IMR-90 (cell line): ENCODE results near the gene PDCD1. TPM values are rescaled to one million over a fixed set of nuclear protein-coding genes. Genes with fewer than 3 reads are reported as not detected.

Source experiments
- ATAC-seq: fragments of 200-7000 bp; cut with Tn5 transposase; 2 replicates; pipeline ENCODE4 v1.9.1; 2020; ENCODE audit warnings: low read depth, mild to moderate bottlenecking, moderate library complexity
- BruUV-seq: library from RNA; stranded (reverse); fragments of 400-500 nt; replicated peaks from 2 replicates; lab custom pipeline; 2021; lab: Mats Ljungman, UMichigan
- CTCF ChIA-PET: fragments of 300-600 bp; formaldehyde crosslinking; extraction: SDS; loops from one replicate; lab custom pipeline; 2021; ENCODE audit warnings: antibody characterized with exemption; lab: Yijun Ruan, JAX
- POLR2A ChIA-PET: fragments of 300-600 bp; sonication (Branson Sonifier 250); formaldehyde crosslinking; loops from one replicate; lab custom pipeline; 2022; ENCODE audit warnings: antibody characterized with exemption; ENCODE audit not compliant: unreplicated experiment; lab: Charles Lee
- DNase-seq: peaks from one replicate; pipeline ENCODE4 v3.0.0; 2013
- H2AFZ ChIP-seq: replicated peaks from 2 replicates; pipeline ENCODE3; 2013; ENCODE audit warnings: low read length, mild to moderate bottlenecking; ENCODE audit not compliant: poor library complexity
- H2AK5ac ChIP-seq: 2 replicates; pipeline ENCODE4 v1.6.1; 2013; ENCODE audit warnings: low read depth, low read length, inconsistent platforms
- H2AK9ac ChIP-seq: replicated peaks from 2 replicates; pipeline ENCODE3; 2013; ENCODE audit warnings: mild to moderate bottlenecking, low read depth, low read length, moderate library complexity; ENCODE audit not compliant: poor library complexity
- H2BK120ac ChIP-seq: 2 replicates; pipeline ENCODE4 v1.6.1; 2013; ENCODE audit warnings: low read depth, low read length, inconsistent platforms
- H2BK15ac ChIP-seq: 3 replicates; pipeline ENCODE4 v1.6.1; 2013; ENCODE audit warnings: low read depth, low read length, inconsistent platforms
- H2BK20ac ChIP-seq: 2 replicates; pipeline ENCODE4 v1.6.1; 2013; ENCODE audit warnings: low read depth, mild to moderate bottlenecking, inconsistent platforms, low read length, moderate library complexity
- H2BK5ac ChIP-seq: 2 replicates; pipeline ENCODE4 v1.6.1; 2013; ENCODE audit warnings: mild to moderate bottlenecking, low read depth, low read length, inconsistent platforms; ENCODE audit not compliant: poor library complexity, severe bottlenecking
- H3K14ac ChIP-seq: replicated peaks from 2 replicates; pipeline ENCODE4 v1.6.1; 2013; ENCODE audit warnings: low read depth, low read length, inconsistent platforms
- H3K18ac ChIP-seq: 2 replicates; pipeline ENCODE4 v1.6.1; 2013; ENCODE audit warnings: low read depth, low read length, control low read depth
- H3K23ac ChIP-seq: 2 replicates; pipeline ENCODE4 v1.6.1; 2013; ENCODE audit warnings: low read depth, low read length, inconsistent platforms
- H3K27ac ChIP-seq: 2 replicates; pipeline ENCODE4 v1.5.1; 2013; ENCODE audit warnings: mild to moderate bottlenecking, control low read depth, low read length; ENCODE audit not compliant: insufficient read depth
- H3K27me3 ChIP-seq: 2 replicates; pipeline ENCODE4 v1.6.1; 2013; ENCODE audit warnings: low read length; ENCODE audit not compliant: control insufficient read depth, insufficient read depth
- H3K36me3 ChIP-seq: 2 replicates; pipeline ENCODE4 v1.6.1; 2013; ENCODE audit warnings: low read length, mixed read lengths; ENCODE audit not compliant: control insufficient read depth, insufficient read depth
- H3K4ac ChIP-seq: 2 replicates; pipeline ENCODE4 v1.6.1; 2013; ENCODE audit warnings: low read depth, low read length, inconsistent platforms
- H3K4me1 ChIP-seq: 2 replicates; pipeline ENCODE4 v1.6.1; 2013; ENCODE audit warnings: low read length, mixed read lengths; ENCODE audit not compliant: control insufficient read depth, insufficient read depth
- H3K4me2 ChIP-seq: 2 replicates; pipeline ENCODE4 v1.6.1; 2013; ENCODE audit warnings: low read depth, mild to moderate bottlenecking, control low read depth, low read length, moderate library complexity
- H3K4me3 ChIP-seq: 2 replicates; pipeline ENCODE4 v1.5.1; 2013; ENCODE audit warnings: low read depth, mild to moderate bottlenecking, control low read depth, low read length, moderate library complexity; ENCODE audit not compliant: insufficient read depth
- H3K56ac ChIP-seq: 2 replicates; pipeline ENCODE4 v1.6.1; 2013; ENCODE audit warnings: low read length, inconsistent platforms; ENCODE audit not compliant: insufficient read depth; ENCODE audit errors: extremely low read depth
- H3K79me1 ChIP-seq, 2 experiments: 2 replicates each; pipeline ENCODE4 v1.6.1; 2013; ENCODE audit warnings: low read length in 2 of 2, inconsistent platforms in 1 of 2, low read depth in 1 of 2
- H3K9ac ChIP-seq: 2 replicates; pipeline ENCODE4 v1.6.1; 2013; ENCODE audit warnings: low read depth, low read length, control low read depth
- H3K9me1 ChIP-seq: 2 replicates; pipeline ENCODE4 v1.6.1; 2013; ENCODE audit warnings: low read length, inconsistent platforms; ENCODE audit not compliant: insufficient read depth
- H3K9me3 ChIP-seq: 2 replicates; pipeline ENCODE4 v1.6.1; 2013; ENCODE audit warnings: low read length; ENCODE audit not compliant: control insufficient read depth, insufficient read depth
- H4K20me1 ChIP-seq: 2 replicates; pipeline ENCODE4 v1.6.1; 2013; ENCODE audit warnings: low read length, inconsistent platforms; ENCODE audit not compliant: insufficient read depth
- H4K5ac ChIP-seq: 2 replicates; pipeline ENCODE4 v1.6.1; 2013; ENCODE audit warnings: mild to moderate bottlenecking, low read depth, low read length, control low read depth
- H4K8ac ChIP-seq, 2 experiments: 2 replicates each; pipeline ENCODE4 v1.6.1; 2013; ENCODE audit warnings: low read depth in 2 of 2, low read length in 2 of 2, control low read depth in 1 of 2, inconsistent platforms in 1 of 2
- H4K91ac ChIP-seq: 2 replicates; pipeline ENCODE4 v1.6.1; 2013; ENCODE audit warnings: low read depth, low read length, inconsistent platforms; ENCODE audit not compliant: insufficient read depth
- MXI1 ChIP-seq: IDR thresholded peaks from 2 replicates; pipeline ENCODE4 v1.6.1; 2012; ENCODE audit warnings: low read depth, mild to moderate bottlenecking, low read length, moderate library complexity, borderline replicate concordance
- WGBS, 2 experiments: methylation state at CpG; one replicate each; pipeline versions ENCODE4 v1.1.5 to v1.1.7; 2013; ENCODE audit warnings: missing lambda C conversion rate in 2 of 2; ENCODE audit not compliant: insufficient read length in 1 of 2; ENCODE audit errors: extremely low coverage in 2 of 2; 5-methylcytosine and 5-hydroxymethylcytosine counted together
- dilution Hi-C: fragments of 300-500 bp; cut with HindIII; formaldehyde crosslinking; loops from one replicate; pipeline ENCODE4 v1.14.3; 2018; ENCODE audit warnings: low sequenced_read_pairs; ENCODE audit not compliant: unreplicated experiment
- in situ Hi-C: fragments of 300-500 bp; cut with MboI; formaldehyde crosslinking; loops from 3 replicates; pipeline ENCODE4 v1.14.3; 2019; ENCODE audit warnings: low sequenced_read_pairs, inconsistent platforms, mixed read lengths
- intact Hi-C: fragments of 100-400 bp; cut with micrococcal nuclease; formaldehyde crosslinking; loops from 2 replicates; pipeline ENCODE4 v1.10.0; 2022
- polyA plus RNA-seq, 3 experiments: library from polyadenylated mRNA; depleted of rRNA; stranded (reverse); fragments of >200 nt; gene quantifications; 2 replicates each; pipeline ENCODE4 v1.2.3, GENCODE V29; 2012; ENCODE audit warnings: low replicate concordance in 1 of 3
- total RNA-seq: library from RNA; depleted of rRNA; stranded (reverse); fragments of >200 nt; gene quantifications from 2 replicates; pipeline ENCODE4 v1.2.3, GENCODE V29; 2012
- TF ChIP-seq, protein P1 (sequence below): fragments of 150-350 bp; IDR thresholded peaks from 2 replicates; pipeline ENCODE4 v1.6.1; 2016; ENCODE audit warnings: low read depth, mild to moderate bottlenecking, low read length, moderate library complexity, borderline replicate concordance
- TF ChIP-seq, protein P2 (sequence below): conservative IDR thresholded peaks from 2 replicates; pipeline ENCODE4 v1.5.1; 2012; ENCODE audit warnings: mild to moderate bottlenecking, low read depth, low read length, improper control_type of control experiment

Gene PDCD1
- total and polyA plus RNA-seq, 2 of the 4 experiments (the other 2 are of a cell fraction), result not detected

DNA sequence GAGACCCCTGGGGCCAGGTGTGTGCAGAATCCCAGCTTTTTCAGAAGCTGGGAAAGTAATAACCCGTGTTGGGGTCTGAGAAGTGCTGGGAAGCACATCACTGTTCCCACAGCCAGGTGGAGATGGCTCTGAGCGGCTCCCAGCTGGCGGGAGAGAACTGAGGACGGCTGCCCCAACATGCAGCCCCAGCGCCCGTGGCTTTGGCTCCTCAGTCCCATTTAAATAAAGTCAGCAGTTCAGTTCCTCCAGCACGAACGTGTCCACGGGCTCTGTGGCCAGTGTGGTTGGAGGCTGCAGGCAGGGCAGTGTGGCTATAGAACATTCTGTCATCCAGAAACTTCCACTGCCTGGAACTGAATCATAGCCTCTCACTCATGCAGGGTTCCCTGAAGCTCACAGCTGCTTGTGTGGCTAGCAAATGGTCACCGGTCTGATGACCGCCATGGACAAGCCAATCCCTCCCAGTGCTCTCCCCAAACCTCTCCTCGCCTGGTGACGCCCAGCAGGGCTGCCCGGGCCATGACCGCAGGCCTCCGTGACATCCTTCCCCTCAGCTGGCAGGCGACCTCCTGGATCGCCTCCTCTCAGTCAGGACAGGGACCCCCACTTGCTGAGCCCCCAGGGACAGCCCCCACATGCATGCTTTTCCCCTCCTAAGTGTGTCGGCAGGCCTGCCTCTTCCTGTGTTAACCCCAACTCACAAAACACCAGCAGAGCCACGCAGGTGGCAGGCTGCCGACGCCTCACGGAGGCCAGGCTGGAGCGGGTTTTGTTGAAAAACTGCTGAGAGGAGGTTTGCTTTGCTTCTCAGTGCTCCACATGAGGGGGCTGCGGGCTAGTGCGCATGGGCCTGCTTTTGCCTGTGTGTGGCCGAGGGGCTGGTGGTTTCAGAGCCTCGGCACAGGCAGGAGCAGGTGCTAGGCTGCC is 12.2 kb upstream of the PDCD1 start:
- Histone ChIP-seq H3K4ac (no peak overlapping the region), H3K9me1 (peaks cover 1% of the 10 kb centered on the region), H3K9me3 (no peaks in the 10 kb centered on the region), H4K20me1 (peaks cover under 1% of the 10 kb centered on the region), H3K18ac (no peak overlapping the region), H3K56ac (no peak overlapping the region), H3K27me3 (peaks cover 40% of the 10 kb centered on the region), H2AK9ac (no peak overlapping the region), H2BK120ac (no peak overlapping the region), H4K91ac (no peak overlapping the region), H2BK20ac (no peak overlapping the region), H3K14ac (no peak overlapping the region), H3K9ac (no peak overlapping the region), H2BK15ac (no peak overlapping the region), H2AFZ (no peak overlapping the region), H2AK5ac (no peak overlapping the region), H3K4me2 (no peak overlapping the region), H3K27ac (no peak overlapping the region), H4K8ac (no peak overlapping the region), H4K5ac (no peak overlapping the region), H3K23ac (no peak overlapping the region), H3K36me3 (no peaks in the 10 kb centered on the region), H2BK5ac (no peak overlapping the region), H3K79me1 (no peaks in the 10 kb centered on the region), H3K4me1 (no peaks in the 10 kb centered on the region; the same call in 1 of the 2 replicates), H3K4me3 (no peak overlapping the region)
- 59% methylated on average over 5 of the region's 28 CpGs; no CpG with 5 or more reads in 1 of the 2 experiments for WGBS, 2 experiments
- dilution Hi-C loops (no loop called here), in situ Hi-C loops (no loop called here), intact Hi-C loops (loop anchor here (10.0 kb wide), 1 partner anchor 166 kb away; the partner anchor contains the start of gene ING5)
- BruUV-seq, result no TSS peak
- ChIA-PET POLR2A (no interaction called here), CTCF (no interaction called here)
- no peak for TF ChIP-seq MXI1
- TF ChIP-seq, protein P1, sequence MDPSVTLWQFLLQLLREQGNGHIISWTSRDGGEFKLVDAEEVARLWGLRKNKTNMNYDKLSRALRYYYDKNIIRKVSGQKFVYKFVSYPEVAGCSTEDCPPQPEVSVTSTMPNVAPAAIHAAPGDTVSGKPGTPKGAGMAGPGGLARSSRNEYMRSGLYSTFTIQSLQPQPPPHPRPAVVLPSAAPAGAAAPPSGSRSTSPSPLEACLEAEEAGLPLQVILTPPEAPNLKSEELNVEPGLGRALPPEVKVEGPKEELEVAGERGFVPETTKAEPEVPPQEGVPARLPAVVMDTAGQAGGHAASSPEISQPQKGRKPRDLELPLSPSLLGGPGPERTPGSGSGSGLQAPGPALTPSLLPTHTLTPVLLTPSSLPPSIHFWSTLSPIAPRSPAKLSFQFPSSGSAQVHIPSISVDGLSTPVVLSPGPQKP, result no peak
- TF ChIP-seq, protein P2, sequence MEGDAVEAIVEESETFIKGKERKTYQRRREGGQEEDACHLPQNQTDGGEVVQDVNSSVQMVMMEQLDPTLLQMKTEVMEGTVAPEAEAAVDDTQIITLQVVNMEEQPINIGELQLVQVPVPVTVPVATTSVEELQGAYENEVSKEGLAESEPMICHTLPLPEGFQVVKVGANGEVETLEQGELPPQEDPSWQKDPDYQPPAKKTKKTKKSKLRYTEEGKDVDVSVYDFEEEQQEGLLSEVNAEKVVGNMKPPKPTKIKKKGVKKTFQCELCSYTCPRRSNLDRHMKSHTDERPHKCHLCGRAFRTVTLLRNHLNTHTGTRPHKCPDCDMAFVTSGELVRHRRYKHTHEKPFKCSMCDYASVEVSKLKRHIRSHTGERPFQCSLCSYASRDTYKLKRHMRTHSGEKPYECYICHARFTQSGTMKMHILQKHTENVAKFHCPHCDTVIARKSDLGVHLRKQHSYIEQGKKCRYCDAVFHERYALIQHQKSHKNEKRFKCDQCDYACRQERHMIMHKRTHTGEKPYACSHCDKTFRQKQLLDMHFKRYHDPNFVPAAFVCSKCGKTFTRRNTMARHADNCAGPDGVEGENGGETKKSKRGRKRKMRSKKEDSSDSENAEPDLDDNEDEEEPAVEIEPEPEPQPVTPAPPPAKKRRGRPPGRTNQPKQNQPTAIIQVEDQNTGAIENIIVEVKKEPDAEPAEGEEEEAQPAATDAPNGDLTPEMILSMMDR, result no peak
- DNase-seq (no peak), ATAC-seq (no peak)
